ENCODE data around the gene CXCR3. TPM values are rescaled to one million over a fixed set of nuclear protein-coding genes. Genes with fewer than 3 reads are reported as not detected.
"Not testable (repeated sequence)": the region's sequence is repeated elsewhere in the genome, so short reads cannot be mapped to it uniquely, and the experiment has no call there.

The CXCR3 gene
- not detected in 2 replicates for total RNA-seq (2014; rRNA removed; shearing (Covaris generic); ENCODE audit: low replicate concordance)

GRCh38 chrX:71618303-71618721 is at the start of gene CXCR3:
Gene CXCR3, minus strand, starts transcription at chrX:71618511. Its CDS starts 62 bp downstream, at chrX:71618449.
- in situ Hi-C loops (cut with HindIII; ENCODE audit: low pct_unique_long_range_greater_than_20kb, low sequenced_read_pairs): no loop called here

GRCh38 chrX:71667328-71668247 is 49.3 kb upstream of the CXCR3 start, which contains the start of gene LOC101059915:
Gene LOC101059915, plus strand, starts transcription at chrX:71667546.
- in situ Hi-C loops (cut with HindIII; ENCODE audit: low pct_unique_long_range_greater_than_20kb, low sequenced_read_pairs): no loop called here
- no peak for DNase-seq (ENCODE audit: low read depth)

More at GRCh38 chrX:71618303-71618721, at the start of gene CXCR3:
- DNase-seq (ENCODE audit: low read depth): no peak

- in situ Hi-C loops (cut with HindIII; ENCODE audit: low pct_unique_long_range_greater_than_20kb, low sequenced_read_pairs): no loop called here
Observed at GRCh38 chrX:71666240-71667223, 48.2 kb upstream of the CXCR3 start.

GRCh38 chrX:71665747-71666146 is 47.4 kb upstream of the CXCR3 start:
- in situ Hi-C loops (cut with HindIII; ENCODE audit: low pct_unique_long_range_greater_than_20kb, low sequenced_read_pairs): no loop called here

More at GRCh38 chrX:71666240-71667223, 48.2 kb upstream of the CXCR3 start:
- DNase-seq (ENCODE audit: low read depth): no peak

GRCh38 chrX:71664889-71665491 is 46.7 kb upstream of the CXCR3 start:
- no peak for DNase-seq (ENCODE audit: low read depth)
- in situ Hi-C loops (cut with HindIII; ENCODE audit: low pct_unique_long_range_greater_than_20kb, low sequenced_read_pairs): no loop called here

More at GRCh38 chrX:71665747-71666146, 47.4 kb upstream of the CXCR3 start:
- no peak for DNase-seq (ENCODE audit: low read depth)

- in situ Hi-C loops (cut with HindIII; ENCODE audit: low pct_unique_long_range_greater_than_20kb, low sequenced_read_pairs): not testable (repeated sequence)
- DNase-seq (ENCODE audit: low read depth): peak; percentile 11
Observed at GRCh38 chrX:71664202-71664601, 45.9 kb upstream of the CXCR3 start.

- DNase-seq (ENCODE audit: low read depth); in situ Hi-C loops (cut with HindIII; ENCODE audit: low pct_unique_long_range_greater_than_20kb, low sequenced_read_pairs): not testable (repeated sequence)
Observed at GRCh38 chrX:71663238-71663637, 44.9 kb upstream of the CXCR3 start.

GRCh38 chrX:71662654-71663053 is 44.3 kb upstream of the CXCR3 start:
- in situ Hi-C loops (cut with HindIII; ENCODE audit: low pct_unique_long_range_greater_than_20kb, low sequenced_read_pairs); DNase-seq (ENCODE audit: low read depth): not testable (repeated sequence)

- DNase-seq (ENCODE audit: low read depth): no peak
- in situ Hi-C loops (cut with HindIII; ENCODE audit: low pct_unique_long_range_greater_than_20kb, low sequenced_read_pairs): no loop called here
Observed at GRCh38 chrX:71661919-71662318, 43.6 kb upstream of the CXCR3 start.

GRCh38 chrX:71660562-71661416 is 42.5 kb upstream of the CXCR3 start:
- DNase-seq (ENCODE audit: low read depth): no peak
- in situ Hi-C loops (cut with HindIII; ENCODE audit: low pct_unique_long_range_greater_than_20kb, low sequenced_read_pairs): no loop called here

GRCh38 chrX:71659959-71660358 is 41.6 kb upstream of the CXCR3 start:
- DNase-seq (ENCODE audit: low read depth): no peak
- in situ Hi-C loops (cut with HindIII; ENCODE audit: low pct_unique_long_range_greater_than_20kb, low sequenced_read_pairs): no loop called here

GRCh38 chrX:71659342-71659741 is 41.0 kb upstream of the CXCR3 start:
- in situ Hi-C loops (cut with HindIII; ENCODE audit: low pct_unique_long_range_greater_than_20kb, low sequenced_read_pairs): no loop called here
- DNase-seq (ENCODE audit: low read depth): no peak

- in situ Hi-C loops (cut with HindIII; ENCODE audit: low pct_unique_long_range_greater_than_20kb, low sequenced_read_pairs): no loop called here
- DNase-seq (ENCODE audit: low read depth): no peak
Observed at GRCh38 chrX:71657267-71657666, 39.0 kb upstream of the CXCR3 start.

- DNase-seq (ENCODE audit: low read depth): no peak
- in situ Hi-C loops (cut with HindIII; ENCODE audit: low pct_unique_long_range_greater_than_20kb, low sequenced_read_pairs): no loop called here
Observed at GRCh38 chrX:71653344-71653743, 35.0 kb upstream of the CXCR3 start.

GRCh38 chrX:71652405-71652804 is 34.1 kb upstream of the CXCR3 start:
- DNase-seq (ENCODE audit: low read depth): peak; percentile 44
- in situ Hi-C loops (cut with HindIII; ENCODE audit: low pct_unique_long_range_greater_than_20kb, low sequenced_read_pairs): no loop called here

- DNase-seq (ENCODE audit: low read depth): no peak
- in situ Hi-C loops (cut with HindIII; ENCODE audit: low pct_unique_long_range_greater_than_20kb, low sequenced_read_pairs): no loop called here
Observed at GRCh38 chrX:71650333-71650969, 32.1 kb upstream of the CXCR3 start.

GRCh38 chrX:71644406-71644805 is 26.1 kb upstream of the CXCR3 start:
- in situ Hi-C loops (cut with HindIII; ENCODE audit: low pct_unique_long_range_greater_than_20kb, low sequenced_read_pairs); DNase-seq (ENCODE audit: low read depth): not testable (repeated sequence)

Data from Caki2 (cell line).